Mucosa of descending colon (tissue), 3 donors: Measurements from ENCODE around the gene EXTL1. TPM values are rescaled to one million over a fixed set of nuclear protein-coding genes. Genes with fewer than 3 reads are reported as not detected.

ENCODE experiments used
- ATAC-seq: fragments of 200-7000 bp; cut with Tn5 transposase; one replicate; pipeline ENCODE4 v1.9.1; 2020; ENCODE audit warnings: mild to moderate bottlenecking, moderate library complexity
- DNase-seq, 3 donors: peaks; one replicate each; pipeline ENCODE4 v3.0.0-alpha.2; 2020
- H3K36me3 ChIP-seq: fragments of 200-600 bp; one replicate; pipeline ENCODE4 v1.8.0; 2021; ENCODE audit warnings: low read depth, mild to moderate bottlenecking
- H3K4me1 ChIP-seq: fragments of 200-600 bp; one replicate; pipeline ENCODE4 v1.8.0; 2021; ENCODE audit warnings: low read depth, mild to moderate bottlenecking
- H3K4me3 ChIP-seq: fragments of 200-600 bp; one replicate; pipeline ENCODE4 v1.8.0; 2021; ENCODE audit warnings: mild to moderate bottlenecking
- H3K9me3 ChIP-seq: fragments of 200-600 bp; one replicate; pipeline ENCODE4 v1.8.0; 2021; ENCODE audit warnings: mild to moderate bottlenecking
- intact Hi-C, 2 donors: fragments of 100-400 bp; cut with DNase I in 1 of 2; cut with micrococcal nuclease in 1 of 2; formaldehyde crosslinking; loops; one replicate each; pipeline versions ENCODE4 v1.11.0 to v1.11.1; 2022; cut with DNase I, micrococcal nuclease
- total RNA-seq, 3 donors: library from RNA; stranded (reverse); fragmentation: NEBNext Ultra II Directional in 2 of 3; extraction: Animal tissue kit (Norgen Biotek cat#: 25700) in 2 of 3; gene quantifications; one replicate each; pipeline versions ENCODE4 v1.2.1 to v1.2.4, GENCODE V29; 2021 to 2023
- TF ChIP-seq, protein P1 (sequence below): fragments of 200-600 bp; IDR thresholded peaks from one replicate; pipeline ENCODE4 v1.8.0; 2022; ENCODE audit warnings: antibody characterized with exemption, mild to moderate bottlenecking
- donor health status: DM: no; HTN: no; CAD: no; lungs with moderate emphysema.
- donor health status: DM: no; HTN: no; CAD: no.
- donor health status: DM: no; HTN: yes; CAD: no.

The EXTL1 gene
- total RNA-seq, 3 donors from 2014 or later, result 0.14 to 1.7 TPM; not detected in 1

GRCh38 chr1:25990251-25990650 lies 31.3 kb upstream of the EXTL1 start:
- H3K4me3 ChIP-seq, result no peak overlapping the region
- DNase-seq, result no peak
- intact Hi-C loops, result no loop called here
- TF ChIP-seq, protein P1, sequence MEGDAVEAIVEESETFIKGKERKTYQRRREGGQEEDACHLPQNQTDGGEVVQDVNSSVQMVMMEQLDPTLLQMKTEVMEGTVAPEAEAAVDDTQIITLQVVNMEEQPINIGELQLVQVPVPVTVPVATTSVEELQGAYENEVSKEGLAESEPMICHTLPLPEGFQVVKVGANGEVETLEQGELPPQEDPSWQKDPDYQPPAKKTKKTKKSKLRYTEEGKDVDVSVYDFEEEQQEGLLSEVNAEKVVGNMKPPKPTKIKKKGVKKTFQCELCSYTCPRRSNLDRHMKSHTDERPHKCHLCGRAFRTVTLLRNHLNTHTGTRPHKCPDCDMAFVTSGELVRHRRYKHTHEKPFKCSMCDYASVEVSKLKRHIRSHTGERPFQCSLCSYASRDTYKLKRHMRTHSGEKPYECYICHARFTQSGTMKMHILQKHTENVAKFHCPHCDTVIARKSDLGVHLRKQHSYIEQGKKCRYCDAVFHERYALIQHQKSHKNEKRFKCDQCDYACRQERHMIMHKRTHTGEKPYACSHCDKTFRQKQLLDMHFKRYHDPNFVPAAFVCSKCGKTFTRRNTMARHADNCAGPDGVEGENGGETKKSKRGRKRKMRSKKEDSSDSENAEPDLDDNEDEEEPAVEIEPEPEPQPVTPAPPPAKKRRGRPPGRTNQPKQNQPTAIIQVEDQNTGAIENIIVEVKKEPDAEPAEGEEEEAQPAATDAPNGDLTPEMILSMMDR, result no peak
- no peaks in the 10 kb centered on the region for H3K4me1 ChIP-seq
- H3K36me3 ChIP-seq, result no peaks in the 10 kb centered on the region
- ATAC-seq, result no peak
- H3K9me3 ChIP-seq, result no peaks in the 10 kb centered on the region

DNA sequence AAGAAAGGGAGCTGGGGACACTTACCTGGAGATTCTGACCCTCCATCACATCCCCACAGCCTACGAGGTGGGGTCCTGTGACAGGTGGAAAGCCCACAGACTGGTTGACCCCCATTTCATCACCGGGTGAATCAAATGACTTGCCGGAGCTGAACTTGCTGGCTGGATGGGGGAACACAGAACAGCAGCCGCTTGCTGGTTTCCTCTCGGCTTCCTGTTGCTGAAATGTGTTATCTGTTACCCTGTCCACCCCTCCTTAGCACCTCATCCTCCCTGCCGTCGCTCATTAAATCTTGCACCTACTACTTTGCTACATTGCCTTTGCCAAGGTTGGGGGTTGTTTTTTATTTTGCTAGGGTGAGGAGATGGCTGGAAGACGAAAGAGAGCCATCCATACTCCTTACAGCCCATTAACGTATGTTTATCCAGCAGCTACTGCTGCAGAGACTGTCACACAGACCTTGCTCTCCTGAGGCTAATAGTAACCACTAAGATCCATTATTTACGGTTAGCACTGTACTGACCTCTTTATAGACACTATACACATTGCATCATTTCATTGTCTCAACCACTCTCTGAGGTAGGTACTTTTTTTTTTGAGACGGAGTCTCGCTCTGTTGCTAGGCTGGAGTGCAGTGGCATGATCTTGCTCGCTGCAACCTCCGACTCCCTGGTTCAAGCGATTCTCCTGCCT lies 30.7 kb upstream of the EXTL1 start:
- peak; percentile 70 for ATAC-seq
- TF ChIP-seq, protein P1, result no peak
- H3K9me3 ChIP-seq, result no peaks in the 10 kb centered on the region
- no peaks in the 10 kb centered on the region for H3K4me1 ChIP-seq
- no peak for DNase-seq
- intact Hi-C loops, result no loop called here
- no peaks in the 10 kb centered on the region for H3K36me3 ChIP-seq
- H3K4me3 ChIP-seq, result no peak overlapping the region

- ATAC-seq, result no peak
- intact Hi-C loops, result no loop called here
- TF ChIP-seq, protein P1, result no peak
- H3K9me3 ChIP-seq, result no peaks in the 10 kb centered on the region
- H3K4me3 ChIP-seq, result no peak overlapping the region
- no peak for DNase-seq
- H3K4me1 ChIP-seq, result peaks cover 8% of the 10 kb centered on the region
- H3K36me3 ChIP-seq, result no peaks in the 10 kb centered on the region
Observed at GRCh38 chr1:25991937-25992688, 29.5 kb upstream of the EXTL1 start.

DNA sequence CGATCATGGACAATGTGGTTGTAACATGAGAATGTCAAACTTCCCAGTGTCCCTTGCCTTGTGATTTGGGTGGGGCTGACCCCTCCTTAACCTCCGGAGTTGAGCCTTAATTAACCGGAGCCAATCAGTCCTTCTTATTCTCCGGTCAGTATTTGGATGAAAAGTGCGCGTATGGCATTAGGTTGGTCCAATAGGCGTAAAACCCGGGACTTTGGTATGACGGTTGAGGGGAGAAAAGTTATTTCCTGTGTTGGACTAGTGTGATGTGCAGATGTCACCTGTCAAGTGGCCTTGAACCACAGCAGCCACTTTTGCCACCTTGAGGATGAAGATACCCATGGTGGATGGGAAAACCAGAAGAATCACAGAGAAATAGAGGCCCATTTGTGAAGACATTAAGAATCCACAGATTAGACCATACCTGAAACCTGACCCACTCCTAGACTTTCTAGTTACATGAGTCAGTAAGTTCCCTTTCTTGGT lies 28.8 kb upstream of the EXTL1 start:
- Histone ChIP-seq H3K4me3 (no peak overlapping the region), H3K4me1 (peaks cover 8% of the 10 kb centered on the region), H3K36me3 (no peaks in the 10 kb centered on the region), H3K9me3 (no peaks in the 10 kb centered on the region)
- ATAC-seq (no peak), DNase-seq (no peak)
- intact Hi-C loops, result no loop called here
- TF ChIP-seq, protein P1, result no peak

DNA sequence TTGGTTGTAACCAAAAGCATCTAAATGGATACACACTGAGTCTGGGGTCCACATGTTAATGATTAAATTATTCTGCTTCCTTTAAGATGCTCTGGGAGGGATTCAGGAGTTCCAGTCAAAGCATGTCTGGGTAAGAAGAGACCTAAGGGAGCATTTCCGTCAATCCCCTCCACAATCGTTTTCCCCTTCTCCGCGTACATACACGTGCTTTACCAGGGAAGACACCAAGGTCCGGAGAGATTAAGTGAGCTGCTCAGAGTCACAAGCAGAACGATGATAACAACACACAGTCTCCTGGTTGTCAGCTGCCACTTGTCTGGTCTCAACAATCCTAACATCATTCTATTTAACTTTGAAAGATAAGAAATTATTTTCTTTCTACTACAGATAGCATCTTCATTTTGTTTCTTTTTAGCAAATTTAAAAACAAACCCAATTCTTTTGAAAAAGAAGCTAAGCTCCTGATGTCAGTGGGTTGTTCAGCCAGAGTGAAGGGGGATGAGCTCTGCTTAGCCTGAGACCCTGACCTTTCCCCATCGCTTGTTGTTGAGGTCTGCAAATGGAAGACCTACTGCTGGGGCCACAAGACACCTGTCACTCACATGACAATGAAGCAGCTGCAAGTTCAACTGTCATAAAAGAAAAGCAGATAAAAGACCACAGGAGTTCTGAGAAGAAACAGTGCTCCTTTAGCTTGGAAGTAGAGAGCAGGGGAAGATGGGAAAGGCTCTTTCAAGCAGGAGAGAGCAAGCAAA lies 28.2 kb upstream of the EXTL1 start:
- intact Hi-C loops, result no loop called here
- Histone ChIP-seq H3K36me3 (no peaks in the 10 kb centered on the region), H3K9me3 (no peaks in the 10 kb centered on the region), H3K4me3 (no peak overlapping the region), H3K4me1 (peaks cover 8% of the 10 kb centered on the region)
- ATAC-seq (no peak), DNase-seq (no peak)
- TF ChIP-seq, protein P1, result no peak
